ENCODE data around the gene ZNF792. TPM values are rescaled to one million over a fixed set of nuclear protein-coding genes. Genes with fewer than 3 reads are reported as not detected.
"Not testable (repeated sequence)": the region's sequence is repeated elsewhere in the genome, so short reads cannot be mapped to it uniquely, and the experiment has no call there.

The ZNF792 gene
- total RNA-seq, 1 experiment from 2014 or later = 11.4 TPM

DNA sequence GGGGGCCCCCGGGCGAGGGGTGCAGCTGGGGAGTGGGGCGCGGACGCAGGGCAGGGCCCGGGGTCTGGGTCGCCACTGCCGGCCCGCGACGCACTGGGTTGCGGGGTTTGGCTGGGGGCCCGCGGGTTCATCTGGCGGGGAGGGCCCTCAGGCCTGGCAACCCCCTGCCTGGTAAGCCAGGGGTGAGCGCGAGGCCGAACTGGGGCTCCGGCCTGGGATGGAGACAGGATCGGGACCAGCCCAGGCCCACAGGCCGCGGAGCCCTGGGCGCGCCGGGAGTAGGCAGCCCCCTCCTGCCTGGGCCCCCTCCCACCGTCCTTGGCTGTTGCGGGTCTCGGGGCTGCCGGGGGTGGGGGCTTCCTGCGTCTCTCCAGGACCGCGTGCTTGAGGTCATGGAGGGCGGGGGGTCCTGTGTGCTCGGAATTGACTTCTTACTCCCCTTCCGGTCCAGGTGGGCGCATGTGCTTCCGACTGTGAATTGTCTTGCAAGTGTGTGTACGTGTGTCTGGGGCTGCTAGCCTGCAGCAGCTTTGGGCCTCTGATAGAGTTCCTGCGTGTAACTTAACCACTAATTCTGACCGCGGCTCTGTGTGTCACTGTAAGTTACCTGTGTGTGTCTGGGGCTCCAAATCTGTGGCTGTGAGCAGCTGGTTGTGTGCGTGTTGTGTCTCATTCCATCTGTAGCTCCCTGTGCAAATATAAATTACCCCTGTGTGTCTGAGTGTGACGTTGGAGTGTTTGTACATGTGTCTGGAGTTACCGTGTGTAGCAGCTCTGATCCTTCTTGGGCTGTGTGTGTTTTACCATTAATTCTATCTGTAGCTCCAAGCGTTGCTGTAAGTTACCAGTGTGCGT, 36.8 kb upstream of the ZNF792 start:
- Histone ChIP-seq H3K9ac (ENCODE audit: low read length) (peak overlapping the region; percentile 99), H3K36me3 (ENCODE audit: insufficient read depth, low read length) (peaks cover 7% of the 10 kb centered on the region; the same call in 1 of the 2 replicates), H3K79me2 (ENCODE audit: low read length) (peaks cover 58% of the 10 kb centered on the region), H2AFZ (ENCODE audit: low read length) (no peak overlapping the region), H3K9me2 (replicated peaks; ENCODE audit: insufficient read depth, low read length) (no peaks in the 10 kb centered on the region), H3K4me1 (ENCODE audit: low read length) (peaks cover 36% of the 10 kb centered on the region), H4K20me1 (ENCODE audit: insufficient read depth, low read depth, low read length) (peaks cover 35% of the 10 kb centered on the region), H3K27me3 (ENCODE audit: low read length) (no peaks in the 10 kb centered on the region), H3K27ac (ENCODE audit: low read length) (peak overlapping the region; percentile 82), H3K4me3 (ENCODE audit: low read length) (peak overlapping the region; percentile 71), H3K9me3 (ENCODE audit: low read length) (no peaks in the 10 kb centered on the region), H3K4me2 (ENCODE audit: low read depth, low read length, poor library complexity, severe bottlenecking) (peak overlapping the region; percentile 69)
- peak; percentile 85 for DNase-seq

DNA sequence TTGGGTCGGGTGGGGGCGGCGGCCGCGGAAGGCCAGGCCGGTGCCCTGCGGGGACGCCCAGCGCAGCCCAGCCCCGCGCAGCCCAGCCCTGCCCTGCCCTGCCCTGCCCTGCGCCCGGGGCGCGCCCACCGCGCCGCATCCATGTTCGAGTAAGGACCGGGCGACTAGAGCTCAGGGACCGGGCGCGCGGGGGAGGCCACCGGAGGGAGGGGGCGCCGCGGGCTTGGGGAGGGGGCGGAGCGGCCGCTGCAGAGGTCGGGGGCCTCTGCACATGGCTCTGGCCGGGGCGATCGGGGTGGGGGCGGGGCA, 36.3 kb upstream of the ZNF792 start:
- H4K20me1 ChIP-seq (ENCODE audit: insufficient read depth, low read depth, low read length) = peaks cover 29% of the 10 kb centered on the region
- peak overlapping the region; percentile 71 for H3K4me3 ChIP-seq (ENCODE audit: low read length)
- H2AFZ ChIP-seq (ENCODE audit: low read length) = no peak overlapping the region
- DNase-seq = no peak
- H3K27ac ChIP-seq (ENCODE audit: low read length) = peak overlapping the region; percentile 82
- peak overlapping the region; percentile 99 for H3K9ac ChIP-seq (ENCODE audit: low read length)
- H3K9me2 ChIP-seq (replicated peaks; ENCODE audit: insufficient read depth, low read length) = no peaks in the 10 kb centered on the region
- no peaks in the 10 kb centered on the region for H3K9me3 ChIP-seq (ENCODE audit: low read length)
- no peaks in the 10 kb centered on the region for H3K27me3 ChIP-seq (ENCODE audit: low read length)
- peak overlapping the region; percentile 69 for H3K4me2 ChIP-seq (ENCODE audit: low read depth, low read length, poor library complexity, severe bottlenecking)
- peaks cover 36% of the 10 kb centered on the region for H3K4me1 ChIP-seq (ENCODE audit: low read length)
- peaks cover 7% of the 10 kb centered on the region; the same call in 1 of the 2 replicates for H3K36me3 ChIP-seq (ENCODE audit: insufficient read depth, low read length)
- peaks cover 52% of the 10 kb centered on the region for H3K79me2 ChIP-seq (ENCODE audit: low read length)

DNA sequence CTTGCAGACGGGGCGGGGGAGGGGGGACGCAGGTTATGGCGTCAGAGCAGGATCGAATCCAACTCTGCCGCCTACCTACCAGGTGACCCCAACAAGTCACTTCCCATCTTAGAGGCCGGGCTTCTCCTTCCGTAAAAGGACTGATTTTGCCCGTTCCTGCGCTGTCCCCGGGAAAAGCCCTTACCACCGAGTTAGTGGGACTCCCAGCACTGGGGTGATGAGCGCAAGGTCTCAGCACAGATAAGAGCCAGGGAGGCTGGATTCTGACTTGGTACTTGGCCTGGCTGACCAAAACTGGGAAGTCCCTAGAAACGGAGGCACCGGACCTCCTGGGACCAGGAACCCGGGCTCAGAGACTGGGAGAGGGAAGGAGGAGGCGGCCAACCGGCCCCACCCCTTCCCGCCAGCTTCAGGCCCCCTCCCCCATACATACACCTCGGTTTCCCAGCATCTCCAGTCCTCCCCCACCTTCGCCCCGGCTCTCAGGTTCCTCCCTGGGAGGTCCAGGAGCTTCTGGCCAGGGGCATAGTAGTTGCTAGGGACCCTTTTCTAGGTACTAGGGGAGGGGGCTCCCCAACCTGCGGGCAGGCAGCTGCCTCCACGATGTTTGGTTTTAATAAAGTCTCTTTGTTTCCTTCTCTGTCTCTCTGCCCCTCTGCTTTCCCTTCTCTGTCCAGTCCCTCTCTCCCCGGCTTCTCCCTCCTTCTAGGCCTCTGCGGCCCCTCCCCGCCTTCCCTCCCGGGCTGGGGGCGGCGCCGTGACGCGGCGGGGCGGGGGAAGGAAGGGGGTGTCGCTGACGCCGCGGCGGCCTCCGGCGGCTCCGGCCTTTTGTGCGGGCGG, 35.7 kb upstream of the ZNF792 start, which contains the start of gene GRAMD1A:
TSS of gene GRAMD1A (plus strand) at position 826 of the 840 bp plus-strand sequence. CDS start 156 bp downstream, outside the sequence.
- H3K36me3 ChIP-seq (ENCODE audit: insufficient read depth, low read length) = peaks cover 7% of the 10 kb centered on the region; the same call in 1 of the 2 replicates
- H3K9ac ChIP-seq (ENCODE audit: low read length) = peak within 1 kb of the TSS; percentile 99
- peak within 1 kb of the TSS; percentile 77; the same call in 1 of the 2 replicates for H2AFZ ChIP-seq (ENCODE audit: low read length)
- H3K9me2 ChIP-seq (replicated peaks; ENCODE audit: insufficient read depth, low read length) = no peaks in the 10 kb centered on the region
- peaks cover 36% of the 10 kb centered on the region for H3K4me1 ChIP-seq (ENCODE audit: low read length)
- peak; percentile 90 for DNase-seq
- H3K27me3 ChIP-seq (ENCODE audit: low read length) = no peaks in the 10 kb centered on the region
- H3K4me3 ChIP-seq (ENCODE audit: low read length) = peak within 1 kb of the TSS; percentile 71
- peaks cover 25% of the 10 kb centered on the region for H4K20me1 ChIP-seq (ENCODE audit: insufficient read depth, low read depth, low read length)
- H3K4me2 ChIP-seq (ENCODE audit: low read depth, low read length, poor library complexity, severe bottlenecking) = peak within 1 kb of the TSS; percentile 69
- H3K9me3 ChIP-seq (ENCODE audit: low read length) = no peaks in the 10 kb centered on the region
- peaks cover 48% of the 10 kb centered on the region for H3K79me2 ChIP-seq (ENCODE audit: low read length)
- H3K27ac ChIP-seq (ENCODE audit: low read length) = peak within 1 kb of the TSS; percentile 82

DNA sequence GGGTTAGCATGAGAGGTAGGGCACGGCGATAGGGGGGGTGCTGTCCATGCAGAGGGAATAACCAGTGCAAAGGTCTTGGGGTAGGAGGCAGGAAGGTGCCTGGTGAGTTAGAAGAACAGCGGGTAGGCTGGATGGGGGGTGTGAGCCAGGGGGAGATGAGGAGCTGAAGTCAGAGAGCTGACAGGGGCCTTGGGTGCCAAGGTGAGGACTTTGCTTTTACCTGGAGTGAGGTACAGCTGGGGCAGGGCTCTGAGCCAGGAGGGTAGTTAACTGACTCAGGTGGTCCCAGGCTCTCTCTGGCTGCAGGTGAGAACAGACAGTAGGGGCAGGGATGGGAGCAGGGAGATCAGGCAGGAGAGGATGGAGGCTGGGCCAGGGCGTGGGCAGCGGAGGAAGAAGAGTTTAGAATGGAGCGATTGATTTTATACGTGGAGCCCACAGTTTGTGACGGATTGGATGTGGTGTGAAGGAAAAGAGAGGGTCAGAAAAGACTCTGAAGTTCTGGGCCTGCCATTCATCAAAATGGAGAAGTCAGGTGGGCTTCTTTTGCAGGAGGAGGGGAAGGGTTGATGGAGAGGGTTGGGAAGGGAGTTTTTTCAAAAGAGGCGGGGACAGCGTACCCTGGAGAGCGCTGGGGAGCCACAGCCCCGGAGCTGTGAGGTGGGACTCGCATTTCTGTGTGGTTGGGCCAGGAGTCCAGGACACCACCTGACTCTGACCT, 34.9 kb upstream of the ZNF792 start:
- Histone ChIP-seq H2AFZ (ENCODE audit: low read length) (peak overlapping the region; percentile 77; the same call in 1 of the 2 replicates), H3K9me2 (replicated peaks; ENCODE audit: insufficient read depth, low read length) (no peaks in the 10 kb centered on the region), H3K4me2 (ENCODE audit: low read depth, low read length, poor library complexity, severe bottlenecking) (peak overlapping the region; percentile 69), H3K4me3 (ENCODE audit: low read length) (peak overlapping the region; percentile 71), H3K9me3 (ENCODE audit: low read length) (no peaks in the 10 kb centered on the region), H4K20me1 (ENCODE audit: insufficient read depth, low read depth, low read length) (peaks cover 17% of the 10 kb centered on the region; the same call in 1 of the 2 replicates), H3K9ac (ENCODE audit: low read length) (peak overlapping the region; percentile 99; the same call in 1 of the 2 replicates), H3K36me3 (ENCODE audit: insufficient read depth, low read length) (peaks cover under 1% of the 10 kb centered on the region; the same call in 1 of the 2 replicates), H3K27ac (ENCODE audit: low read length) (no peak overlapping the region), H3K27me3 (ENCODE audit: low read length) (no peaks in the 10 kb centered on the region), H3K4me1 (ENCODE audit: low read length) (peaks cover 36% of the 10 kb centered on the region), H3K79me2 (ENCODE audit: low read length) (peaks cover 40% of the 10 kb centered on the region)
- DNase-seq = no peak

DNA sequence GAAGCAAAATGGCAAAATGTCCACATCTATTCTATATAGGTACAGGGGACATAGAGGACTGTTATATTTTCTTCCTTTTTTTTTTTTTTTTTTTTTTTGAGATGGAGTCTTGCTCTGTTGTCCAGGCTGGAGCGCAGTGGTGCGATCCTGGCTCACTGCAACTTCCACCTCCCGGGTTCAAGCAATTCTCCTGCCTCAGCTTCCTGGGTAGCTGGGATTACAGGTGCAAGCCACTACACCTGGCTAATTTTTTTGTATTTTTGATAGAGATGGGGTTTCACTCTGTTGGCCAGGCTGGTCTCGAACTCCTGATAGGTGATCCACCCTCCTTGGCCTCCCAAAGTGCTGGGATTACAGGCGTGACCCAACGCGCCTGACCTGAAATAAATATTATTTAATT, 34.2 kb upstream of the ZNF792 start:
- H3K79me2 ChIP-seq (ENCODE audit: low read length) = peaks cover 33% of the 10 kb centered on the region
- H3K36me3 ChIP-seq (ENCODE audit: insufficient read depth, low read length); H3K9ac ChIP-seq (ENCODE audit: low read length); H3K4me2 ChIP-seq (ENCODE audit: low read depth, low read length, poor library complexity, severe bottlenecking); H3K9me2 ChIP-seq (replicated peaks; ENCODE audit: insufficient read depth, low read length); DNase-seq; H3K4me3 ChIP-seq (ENCODE audit: low read length); H3K27ac ChIP-seq (ENCODE audit: low read length); H2AFZ ChIP-seq (ENCODE audit: low read length); H3K9me3 ChIP-seq (ENCODE audit: low read length); H3K27me3 ChIP-seq (ENCODE audit: low read length): not testable (repeated sequence)
- peaks cover 31% of the 10 kb centered on the region for H3K4me1 ChIP-seq (ENCODE audit: low read length)
- peaks cover 13% of the 10 kb centered on the region; the same call in 1 of the 2 replicates for H4K20me1 ChIP-seq (ENCODE audit: insufficient read depth, low read depth, low read length)

DNA sequence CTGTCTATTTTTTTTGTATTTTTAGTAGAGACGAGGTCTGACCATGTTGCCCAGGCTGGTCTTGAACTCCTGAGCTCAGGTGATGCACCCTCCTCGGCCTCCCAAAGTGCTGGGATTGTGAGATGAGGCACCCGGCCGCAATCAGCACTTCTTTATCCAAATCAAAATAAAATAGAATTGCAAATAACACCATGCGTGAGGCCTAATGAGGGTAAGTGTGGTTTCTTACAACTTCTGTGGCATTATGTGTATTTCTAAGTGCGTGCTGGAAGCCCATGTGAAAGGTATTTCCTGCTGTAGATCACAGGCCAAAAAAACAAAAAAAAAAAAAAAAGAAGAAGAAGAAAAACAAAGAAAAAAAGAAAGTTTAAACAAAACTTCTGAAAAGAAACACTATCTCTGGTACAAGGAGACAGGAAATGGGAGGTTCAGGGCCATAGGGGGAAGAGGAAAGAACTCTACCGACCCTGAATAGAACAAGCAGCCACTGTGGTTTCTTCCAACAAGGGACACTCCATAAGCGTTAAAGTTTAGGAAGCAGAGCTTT, 33.1 kb upstream of the ZNF792 start:
- no peak overlapping the region for H3K9ac ChIP-seq (ENCODE audit: low read length)
- no peak overlapping the region for H3K4me3 ChIP-seq (ENCODE audit: low read length)
- peaks cover 4% of the 10 kb centered on the region; the same call in 1 of the 2 replicates for H4K20me1 ChIP-seq (ENCODE audit: insufficient read depth, low read depth, low read length)
- no peak overlapping the region for H3K27ac ChIP-seq (ENCODE audit: low read length)
- H3K36me3 ChIP-seq (ENCODE audit: insufficient read depth, low read length) = no peaks in the 10 kb centered on the region
- H2AFZ ChIP-seq (ENCODE audit: low read length) = no peak overlapping the region; the same call in 1 of the 2 replicates
- no peaks in the 10 kb centered on the region for H3K9me2 ChIP-seq (replicated peaks; ENCODE audit: insufficient read depth, low read length)
- DNase-seq = no peak
- no peaks in the 10 kb centered on the region for H3K27me3 ChIP-seq (ENCODE audit: low read length)
- peaks cover 23% of the 10 kb centered on the region for H3K79me2 ChIP-seq (ENCODE audit: low read length)
- H3K9me3 ChIP-seq (ENCODE audit: low read length) = no peaks in the 10 kb centered on the region
- H3K4me1 ChIP-seq (ENCODE audit: low read length) = peaks cover 20% of the 10 kb centered on the region
- no peak overlapping the region for H3K4me2 ChIP-seq (ENCODE audit: low read depth, low read length, poor library complexity, severe bottlenecking)

DNA sequence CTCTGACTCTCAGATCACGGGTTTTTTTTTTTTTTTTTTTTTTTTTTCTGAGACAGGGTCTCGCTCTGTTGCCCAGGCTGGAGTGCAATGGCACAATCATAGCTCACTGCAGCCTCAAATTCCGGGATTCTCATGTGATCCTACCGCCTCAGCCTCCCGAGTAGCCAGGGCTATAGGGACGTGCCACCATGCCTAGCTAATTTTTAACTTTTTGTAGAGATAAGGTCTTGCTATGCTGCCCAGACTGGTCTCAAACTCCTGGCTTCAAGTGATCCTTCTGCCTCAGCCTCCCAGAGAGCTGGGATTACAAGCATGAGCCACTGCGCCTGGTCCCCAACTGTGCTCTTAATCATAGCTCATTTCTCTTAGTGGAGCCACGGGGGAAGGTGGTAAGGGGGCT, 31.5 kb upstream of the ZNF792 start:
- DNase-seq = no peak
- H2AFZ ChIP-seq (ENCODE audit: low read length) = no peak overlapping the region
- H3K27me3 ChIP-seq (ENCODE audit: low read length) = no peaks in the 10 kb centered on the region
- no peaks in the 10 kb centered on the region for H3K9me3 ChIP-seq (ENCODE audit: low read length)
- no peak overlapping the region for H3K4me2 ChIP-seq (ENCODE audit: low read depth, low read length, poor library complexity, severe bottlenecking)
- H4K20me1 ChIP-seq (ENCODE audit: insufficient read depth, low read depth, low read length) = no peaks in the 10 kb centered on the region
- H3K27ac ChIP-seq (ENCODE audit: low read length) = no peak overlapping the region
- peaks cover 10% of the 10 kb centered on the region for H3K4me1 ChIP-seq (ENCODE audit: low read length)
- no peaks in the 10 kb centered on the region for H3K9me2 ChIP-seq (replicated peaks; ENCODE audit: insufficient read depth, low read length)
- no peaks in the 10 kb centered on the region for H3K36me3 ChIP-seq (ENCODE audit: insufficient read depth, low read length)
- H3K4me3 ChIP-seq (ENCODE audit: low read length) = no peak overlapping the region
- H3K9ac ChIP-seq (ENCODE audit: low read length) = no peak overlapping the region
- peaks cover 7% of the 10 kb centered on the region for H3K79me2 ChIP-seq (ENCODE audit: low read length)

All from Karpas-422 (cell line).